K562 (cell line): Measurements from ENCODE around the gene IGSF23. TPM values are rescaled to one million over a fixed set of nuclear protein-coding genes. Genes with fewer than 3 reads are reported as not detected.

Experiments
- BDP1 ChIP-seq: IDR thresholded peaks from 3 replicates; pipeline ENCODE4 v1.6.1; 2011; ENCODE audit not compliant: insufficient read length, insufficient read depth
- E2F6 ChIP-seq, 2 experiments: IDR thresholded peaks; 2 replicates each; pipeline ENCODE4 v1.6.1; 2011; ENCODE audit warnings: borderline replicate concordance in 1 of 2, control low read depth in 1 of 2, low read depth in 1 of 2, low read length in 1 of 2, mild to moderate bottlenecking in 1 of 2, mixed read lengths in 1 of 2, moderate library complexity in 1 of 2; ENCODE audit not compliant: insufficient read depth in 1 of 2, insufficient read length in 1 of 2, poor library complexity in 1 of 2, severe bottlenecking in 1 of 2; ENCODE audit errors: extremely low read depth in 1 of 2
- ELF4 ChIP-seq: fragments of 450-650 bp; formaldehyde crosslinking; IDR thresholded peaks from 2 replicates; pipeline ENCODE4 v1.4.0; 2022; ENCODE audit warnings: missing genetic modification characterization
- RBM25 ChIP-seq: fragments of 200-400 bp; formaldehyde crosslinking; IDR thresholded peaks from 2 replicates; pipeline ENCODE4 v1.6.1; 2018; ENCODE audit warnings: low read length, low read depth, moderate library complexity; ENCODE audit not compliant: severe bottlenecking
- ZBTB7A ChIP-seq: IDR thresholded peaks from 2 replicates; pipeline ENCODE4 v1.6.1; 2011; ENCODE audit warnings: low read depth, mild to moderate bottlenecking, low read length, moderate library complexity, borderline replicate concordance; ENCODE audit not compliant: control insufficient read depth
- ZNF23 ChIP-seq: fragments of 250-450 bp; sonication (Bioruptor Pico); IDR thresholded peaks from 2 replicates; pipeline ENCODE4 v1.4.0; 2020; ENCODE audit warnings: mild to moderate bottlenecking
- ZNF407 ChIP-seq: fragments of 450-650 bp; IDR thresholded peaks from 2 replicates; pipeline ENCODE4 v1.6.1; 2016; ENCODE audit warnings: low read depth
- ZNF644 ChIP-seq: fragments of 200-800 bp; sonication (Bioruptor generic); IDR thresholded peaks from 2 replicates; pipeline ENCODE4 v1.6.1; 2016; ENCODE audit warnings: low read depth, missing genetic modification characterization, missing compliant biosample characterization
- polyA plus RNA-seq, 8 experiments: library from polyadenylated mRNA; depleted of rRNA in 4 of 8; stranded (reverse) in 5 of 8; unstranded in 3 of 8; fragments of >200 nt; fragmentation: Nextera tagmentation in 2 of 8; fragmentation: Illumina TruSeq in 1 of 8; extraction: Ambion mirVana in 2 of 8; extraction: Trizol in 1 of 8; gene quantifications; 2 replicates each; pipeline versions ENCODE4 v1.2.1 to v1.2.3, GENCODE V29; 2011 to 2014; ENCODE audit warnings: inconsistent platforms in 1 of 8, missing spikeins in 1 of 8
- total RNA-seq, 7 experiments: library from RNA; depleted of rRNA in 6 of 7; stranded (reverse); fragments of >200 nt in 6 of 7; fragmentation: Illumina TruSeq in 2 of 7; extraction: Trizol in 2 of 7; gene quantifications; 2 replicates each; pipeline versions ENCODE4 v1.2.1 to v1.2.3, GENCODE V29; 2011 to 2021; ENCODE audit warnings: low replicate concordance in 1 of 7

IGSF23 gene
- total and polyA plus RNA-seq, 9 of the 15 experiments (the other 6 are each of a cell fraction or from before 2014, with no cell fraction given) = not detected

- TF ChIP-seq E2F6 (IDR thresholded peaks at IDR 0.05; ENCODE audit: borderline replicate concordance in 1 of 2, extremely low read depth in 1 of 2, insufficient read depth in 1 of 2, insufficient read length in 1 of 2, low read depth in 1 of 2, low read length in 1 of 2, poor library complexity in 1 of 2, severe bottlenecking in 1 of 2) = no peak
- TF ChIP-seq ZBTB7A = peak; percentile 32; the same call in 1 of the 2 replicates
- TF ChIP-seq ELF4 (CRISPR knock-in tag) = no peak
- TF ChIP-seq RBM25 = no peak
- no peak for TF ChIP-seq ZNF23 (CRISPR knock-in tag)
- TF ChIP-seq ZNF407 = no peak
- no peak for TF ChIP-seq BDP1
- no peak for TF ChIP-seq ZNF644 (tag)
Observed at GRCh38 chr19:44644402-44645016, 31.1 kb downstream of the IGSF23 start (continued).
